ENCODE results near the gene TTC3.

Gene TTC3

GRCh38 chr21:37155186-37155585, 82.1 kb downstream of the TTC3 start:
- H3K27me3 ChIP-seq = no peaks in the 10 kb centered on the region
- no peak for DNase-seq
- no peaks in the 10 kb centered on the region for H3K9me3 ChIP-seq
- H3K4me3 ChIP-seq (ENCODE audit: low read depth, low read length) = no peak overlapping the region
- no peak for TF ChIP-seq CTCF (IDR thresholded peaks at IDR 0.05; ENCODE audit: low read depth, low read length)
- H3K36me3 ChIP-seq = peaks cover 37% of the 10 kb centered on the region
- H3K4me1 ChIP-seq = no peaks in the 10 kb centered on the region

- Histone ChIP-seq H3K27me3 (no peaks in the 10 kb centered on the region), H3K4me3 (ENCODE audit: low read depth, low read length) (no peak overlapping the region), H3K9me3 (no peaks in the 10 kb centered on the region), H3K36me3 (peaks cover 44% of the 10 kb centered on the region), H3K4me1 (no peaks in the 10 kb centered on the region)
- no peak for DNase-seq
- TF ChIP-seq CTCF (IDR thresholded peaks at IDR 0.05; ENCODE audit: low read depth, low read length) = no peak
These were observed 84.9 kb downstream of the TTC3 start for GRCh38 chr21:37157938-37158337.

- peaks cover 46% of the 10 kb centered on the region for H3K36me3 ChIP-seq
- DNase-seq = no peak
- no peaks in the 10 kb centered on the region for H3K27me3 ChIP-seq
- no peaks in the 10 kb centered on the region for H3K4me1 ChIP-seq
- no peaks in the 10 kb centered on the region for H3K9me3 ChIP-seq
- no peak overlapping the region for H3K4me3 ChIP-seq (ENCODE audit: low read depth, low read length)
- TF ChIP-seq CTCF (IDR thresholded peaks at IDR 0.05; ENCODE audit: low read depth, low read length) = no peak
These were observed 86.2 kb downstream of the TTC3 start for GRCh38 chr21:37159053-37159776.

- peaks cover 45% of the 10 kb centered on the region for H3K36me3 ChIP-seq
- DNase-seq = no peak
- no peaks in the 10 kb centered on the region for H3K27me3 ChIP-seq
- no peaks in the 10 kb centered on the region for H3K9me3 ChIP-seq
- no peak overlapping the region for H3K4me3 ChIP-seq (ENCODE audit: low read depth, low read length)
- TF ChIP-seq CTCF (IDR thresholded peaks at IDR 0.05; ENCODE audit: low read depth, low read length) = no peak
- no peaks in the 10 kb centered on the region for H3K4me1 ChIP-seq
These were observed 86.9 kb downstream of the TTC3 start for GRCh38 chr21:37159949-37160348.

- Histone ChIP-seq H3K27me3 (no peaks in the 10 kb centered on the region), H3K4me3 (ENCODE audit: low read depth, low read length) (no peak overlapping the region), H3K36me3 (peaks cover 64% of the 10 kb centered on the region), H3K9me3 (no peaks in the 10 kb centered on the region), H3K4me1 (no peaks in the 10 kb centered on the region)
- no peak for DNase-seq
- no peak for TF ChIP-seq CTCF (IDR thresholded peaks at IDR 0.05; ENCODE audit: low read depth, low read length)
These were observed 91.7 kb downstream of the TTC3 start for GRCh38 chr21:37164742-37165141.

GRCh38 chr21:37165586-37165985, 92.5 kb downstream of the TTC3 start:
- no peak for TF ChIP-seq CTCF (IDR thresholded peaks at IDR 0.05; ENCODE audit: low read depth, low read length)
- no peak for DNase-seq
- Histone ChIP-seq H3K4me3 (ENCODE audit: low read depth, low read length) (no peak overlapping the region), H3K9me3 (no peaks in the 10 kb centered on the region), H3K4me1 (no peaks in the 10 kb centered on the region), H3K27me3 (no peaks in the 10 kb centered on the region), H3K36me3 (peaks cover 62% of the 10 kb centered on the region)

Data from BE2C (cell line).